NCI-H748 (cell line): ENCODE results near the gene DYRK1A.
"Not testable (repeated sequence)": the region's sequence is repeated elsewhere in the genome, so short reads cannot be mapped to it uniquely, and the experiment has no call there.

Experiments used
- DNase-seq: peaks from one replicate; lab custom pipeline; 2025; ENCODE audit not compliant: unreplicated experiment; lab: John Stamatoyannopoulos, UW

Gene DYRK1A

GRCh38 chr21:37522641-37523295 is 156.2 kb downstream of the DYRK1A start:
- no peak for DNase-seq

- not testable (repeated sequence) for DNase-seq
These were observed 158.4 kb downstream of the DYRK1A start for GRCh38 chr21:37524944-37525343.

GRCh38 chr21:37525810-37526209 is 159.2 kb downstream of the DYRK1A start:
- no peak for DNase-seq

GRCh38 chr21:37527103-37527502 is 160.5 kb downstream of the DYRK1A start:
- no peak for DNase-seq

- no peak for DNase-seq
These were observed 161.1 kb downstream of the DYRK1A start for GRCh38 chr21:37527716-37528115.

- no peak for DNase-seq
These were observed 161.8 kb downstream of the DYRK1A start for GRCh38 chr21:37528150-37528937.

GRCh38 chr21:37529649-37530048 is 163.1 kb downstream of the DYRK1A start:
- DNase-seq: no peak

GRCh38 chr21:37530901-37531351 is 164.4 kb downstream of the DYRK1A start:
- no peak for DNase-seq

- DNase-seq: no peak
These were observed 164.9 kb downstream of the DYRK1A start for GRCh38 chr21:37531431-37531932.

GRCh38 chr21:37532868-37533780 is 166.6 kb downstream of the DYRK1A start:
- DNase-seq: no peak

- DNase-seq: no peak
These were observed 167.9 kb downstream of the DYRK1A start for GRCh38 chr21:37534431-37534830.

- no peak for DNase-seq
These were observed 168.6 kb downstream of the DYRK1A start for GRCh38 chr21:37535130-37535529.

- no peak for DNase-seq
These were observed 169.1 kb downstream of the DYRK1A start for GRCh38 chr21:37535672-37536071.

- no peak for DNase-seq
These were observed 170.2 kb downstream of the DYRK1A start for GRCh38 chr21:37536616-37537278.

- DNase-seq: no peak
These were observed 170.9 kb downstream of the DYRK1A start for GRCh38 chr21:37537391-37537996.

- no peak for DNase-seq
These were observed 172.5 kb downstream of the DYRK1A start for GRCh38 chr21:37538971-37539590.

GRCh38 chr21:37541128-37541527 is 174.6 kb downstream of the DYRK1A start:
- not testable (repeated sequence) for DNase-seq

- no peak for DNase-seq
These were observed 175.9 kb downstream of the DYRK1A start for GRCh38 chr21:37542512-37542911.

- DNase-seq: no peak
These were observed 179.8 kb downstream of the DYRK1A start for GRCh38 chr21:37546299-37546908.
